HG03097 (cell line): Measurements from ENCODE around the gene GRIA2.
"Not testable (repeated sequence)": the region's sequence is repeated elsewhere in the genome, so short reads cannot be mapped to it uniquely, and the experiment has no call there.

Experiments
- ATAC-seq: cut with Tn5 transposase; IDR thresholded peaks from one replicate; pipeline ENCODE4 v1.9.1; 2021; ENCODE audit not compliant: unreplicated experiment, low FRiP score

Gene GRIA2

DNA sequence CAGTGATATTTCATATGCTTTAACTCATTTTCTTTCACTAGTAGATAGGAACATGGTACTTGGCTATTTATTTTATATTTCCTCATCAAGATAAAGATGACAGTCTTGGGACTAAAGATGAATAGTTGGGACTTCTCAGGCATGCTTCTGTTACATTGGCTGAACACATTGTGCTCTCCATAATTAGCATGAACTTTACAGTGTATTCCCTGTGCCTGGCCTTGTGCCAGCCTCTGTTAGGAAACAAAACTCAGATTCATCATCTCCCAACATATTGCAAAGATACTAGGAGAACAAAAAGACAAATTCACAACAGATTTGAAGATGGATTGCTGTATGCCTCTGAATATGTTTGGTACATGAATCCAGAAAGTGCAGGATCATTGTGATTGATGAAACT is 26.4 kb downstream of the GRIA2 start:
- ATAC-seq, result no peak

DNA sequence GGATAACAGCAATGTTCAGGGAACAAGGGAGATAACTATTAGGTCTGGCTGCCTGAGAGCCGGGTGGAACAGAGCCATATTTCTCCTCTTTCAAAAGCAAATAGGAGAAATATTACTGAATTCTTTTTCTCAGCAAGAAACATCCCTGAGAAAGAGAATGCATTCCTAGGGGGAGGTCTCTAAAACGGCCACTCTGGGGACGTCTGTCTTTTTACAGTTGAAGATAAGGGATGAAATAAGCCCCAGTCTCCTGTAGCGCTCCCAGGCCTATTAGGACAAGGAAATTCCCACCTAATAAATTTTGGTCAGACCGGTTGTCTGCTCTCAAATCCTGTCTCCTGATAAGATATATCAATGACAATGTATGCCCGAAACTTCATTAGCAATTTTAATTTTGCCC is 37.6 kb downstream of the GRIA2 start:
- not testable (repeated sequence) for ATAC-seq

GRCh38 chr4:157265281-157265680 is 44.8 kb downstream of the GRIA2 start:
- ATAC-seq, result no peak

- no peak for ATAC-seq
Measured at GRCh38 chr4:157270108-157270507, 49.6 kb downstream of the GRIA2 start.

- no peak for ATAC-seq
Measured at GRCh38 chr4:157270552-157270951, 50.0 kb downstream of the GRIA2 start.

- ATAC-seq, result no peak
Measured at GRCh38 chr4:157271166-157271869, 50.8 kb downstream of the GRIA2 start.

DNA sequence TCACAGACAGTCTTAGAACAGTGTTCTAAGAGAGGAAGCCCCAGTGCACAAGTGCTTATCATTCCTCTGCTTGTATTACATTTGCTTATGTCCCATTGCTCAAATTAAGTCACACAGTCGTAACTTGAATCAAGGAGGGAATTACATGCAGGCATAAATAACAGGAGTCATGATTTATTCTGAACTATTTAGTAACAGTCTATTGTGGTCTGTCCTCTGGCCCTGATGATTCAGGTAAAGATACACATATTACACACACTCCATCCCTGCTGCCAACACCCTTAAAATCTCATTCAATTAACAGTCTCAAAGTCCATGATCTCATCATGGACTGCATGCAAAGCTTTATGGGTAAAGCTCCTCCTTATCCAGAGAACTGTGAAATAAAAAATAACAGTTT is 60.1 kb downstream of the GRIA2 start:
- no peak for ATAC-seq

DNA sequence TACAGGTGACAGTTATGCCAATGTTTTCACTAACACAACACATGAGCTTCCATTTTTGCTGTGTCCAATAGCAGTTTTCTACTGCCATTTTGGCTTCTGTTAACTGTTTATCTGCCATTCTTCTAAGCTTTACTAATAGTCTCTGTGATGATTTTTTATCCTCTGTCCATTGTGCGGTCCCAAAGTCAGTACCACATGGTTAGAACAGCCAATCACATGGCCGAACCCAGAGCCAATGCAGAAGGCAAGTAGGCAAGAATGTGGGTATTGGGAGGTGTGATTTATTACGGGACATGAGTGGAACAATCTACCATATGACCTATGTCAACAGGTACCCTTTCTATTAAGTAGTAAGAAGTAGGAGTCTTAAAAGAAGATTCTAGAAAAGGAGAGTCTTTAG is 61.5 kb downstream of the GRIA2 start:
- ATAC-seq, result no peak

DNA sequence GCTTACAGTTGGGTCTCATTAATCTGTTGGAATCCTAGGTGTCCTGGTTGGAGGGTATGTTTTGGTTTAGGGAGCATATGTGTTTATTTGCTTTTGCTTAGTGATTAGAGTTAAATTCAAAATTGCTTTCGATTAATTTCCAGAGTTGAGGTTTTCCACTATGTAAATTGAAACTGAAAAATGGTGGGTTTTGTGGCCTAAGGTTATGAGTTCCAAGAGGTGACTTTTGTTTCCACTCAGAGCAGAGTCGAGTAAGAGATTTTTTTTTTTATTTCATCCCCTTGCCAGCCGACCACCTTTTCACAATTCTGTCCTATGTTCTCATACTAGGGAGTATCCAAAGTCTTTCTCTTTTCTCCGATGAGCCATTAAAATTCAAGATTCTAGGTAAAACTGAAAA is 66.9 kb downstream of the GRIA2 start:
- no peak for ATAC-seq

- ATAC-seq, result no peak
Measured at GRCh38 chr4:157290622-157291021, 70.1 kb downstream of the GRIA2 start.

- no peak for ATAC-seq
Measured at GRCh38 chr4:157291071-157291470, 70.5 kb downstream of the GRIA2 start.

DNA sequence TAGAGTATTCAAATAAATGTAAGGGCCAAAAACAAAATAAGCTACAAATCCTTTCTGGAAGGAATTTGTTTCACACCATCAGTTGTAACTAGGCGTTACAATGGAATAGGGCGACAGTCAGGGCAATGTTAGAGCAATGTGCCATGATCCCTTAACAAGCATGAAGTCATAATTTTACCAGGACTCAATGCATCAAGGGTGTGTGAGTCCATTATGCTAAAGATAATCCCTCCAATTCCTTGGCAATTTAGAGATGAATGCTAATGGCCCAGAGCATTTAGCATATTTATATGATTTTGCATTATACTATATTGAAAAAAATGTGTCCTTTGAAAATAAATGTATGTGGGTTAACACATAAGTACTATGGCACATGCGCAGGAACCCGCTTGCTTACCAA is 73.1 kb downstream of the GRIA2 start:
- no peak for ATAC-seq

- no peak for ATAC-seq
Measured at GRCh38 chr4:157294575-157294974, 74.0 kb downstream of the GRIA2 start.

GRCh38 chr4:157300701-157301100 is 80.2 kb downstream of the GRIA2 start:
- no peak for ATAC-seq

GRCh38 chr4:157303471-157303960 is 83.0 kb downstream of the GRIA2 start:
- no peak for ATAC-seq

- no peak for ATAC-seq
Measured at GRCh38 chr4:157304769-157305168, 84.2 kb downstream of the GRIA2 start.

DNA sequence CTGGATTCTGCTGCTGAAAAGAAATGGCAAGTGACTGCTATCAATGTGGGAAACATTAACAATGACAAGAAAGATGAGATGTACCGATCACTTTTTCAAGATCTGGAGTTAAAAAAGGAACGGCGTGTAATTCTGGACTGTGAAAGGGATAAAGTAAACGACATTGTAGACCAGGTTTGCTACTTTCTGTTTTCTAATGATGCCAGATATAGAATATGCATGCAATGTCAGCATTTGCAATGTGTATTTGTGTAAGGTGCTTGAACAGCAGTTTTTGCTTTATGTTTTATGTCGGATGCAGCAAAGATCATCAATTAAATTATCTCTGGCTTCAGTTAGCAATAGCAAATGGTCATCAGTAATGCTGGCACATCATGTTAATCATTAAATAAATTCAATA is 92.2 kb downstream of the GRIA2 start:
- ATAC-seq, result no peak

GRCh38 chr4:157314906-157315305 is 94.4 kb downstream of the GRIA2 start:
- ATAC-seq, result no peak

DNA sequence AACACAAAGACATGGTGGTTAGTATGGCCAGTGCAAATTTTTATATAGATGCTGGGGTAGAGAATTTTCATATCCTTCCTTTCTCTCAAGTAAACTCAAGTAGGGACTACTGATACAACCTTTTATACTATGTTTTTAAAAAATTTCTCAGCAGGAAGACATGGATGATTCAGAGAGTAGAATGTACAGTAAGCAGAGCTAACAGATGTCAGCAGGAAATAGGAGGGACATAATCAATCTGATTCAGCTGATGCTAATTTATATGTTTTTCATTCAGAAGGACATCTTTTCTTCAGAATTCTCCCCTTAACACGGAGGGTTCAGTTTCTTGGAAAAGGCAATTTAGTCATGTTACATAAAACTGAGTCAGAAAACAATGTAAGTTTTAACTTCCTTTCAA is 95.4 kb downstream of the GRIA2 start:
- no peak for ATAC-seq

- ATAC-seq, result no peak
Measured at GRCh38 chr4:157320092-157320491, 99.6 kb downstream of the GRIA2 start.

DNA sequence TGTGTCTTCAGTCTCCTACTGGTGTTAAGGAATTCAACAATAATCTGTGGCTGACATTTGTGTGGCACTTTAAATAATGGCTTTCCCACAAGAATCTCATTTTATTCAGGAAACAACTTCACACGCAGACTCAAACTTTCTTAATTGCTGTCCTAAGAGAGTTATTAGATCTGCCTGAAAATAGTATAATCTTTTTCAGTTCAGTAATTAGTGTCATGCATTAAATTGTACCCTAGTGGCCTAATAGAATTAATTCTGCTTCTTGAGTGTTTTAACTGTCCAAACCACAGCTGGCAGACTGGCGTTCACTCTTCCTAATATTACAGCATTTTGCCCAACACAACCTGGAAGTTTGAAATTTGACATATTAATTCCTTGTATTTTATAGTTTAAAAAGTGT is 107.1 kb downstream of the GRIA2 start:
- ATAC-seq, result no peak

DNA sequence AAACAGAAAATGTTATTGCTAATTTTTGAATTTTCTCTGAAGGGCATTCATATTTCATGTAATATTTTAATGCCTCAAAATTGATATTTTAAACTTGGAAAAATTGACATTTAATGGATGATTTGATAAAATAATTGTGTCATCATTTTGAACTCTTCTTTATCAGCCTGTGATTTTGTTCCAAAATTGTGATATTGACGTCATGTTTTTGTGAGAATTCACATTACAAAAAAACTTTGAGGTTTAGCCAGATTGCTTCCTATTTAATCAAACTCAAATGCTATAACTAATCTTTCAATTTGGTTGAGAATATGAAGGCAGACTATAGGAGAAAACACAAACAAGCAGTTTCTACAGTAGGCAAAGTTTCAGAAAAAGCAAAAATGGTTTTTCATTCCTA is 137.4 kb downstream of the GRIA2 start:
- no peak for ATAC-seq

GRCh38 chr4:157358439-157358838 is 137.9 kb downstream of the GRIA2 start:
- no peak for ATAC-seq
